Measurements from ENCODE around the gene APP.
"Not testable (repeated sequence)": the region's sequence is repeated elsewhere in the genome, so short reads cannot be mapped to it uniquely, and the experiment has no call there.

Gene APP

GRCh38 chr21:26025536-26026512 is 144.7 kb downstream of the APP start:
- H3K36me3 ChIP-seq (ENCODE audit: insufficient read depth, low read length), result peaks cover 10% of the 10 kb centered on the region; the same call in 1 of the 2 replicates
- H3K27ac ChIP-seq (ENCODE audit: low read depth, low read length), result no peak overlapping the region
- H3K79me2 ChIP-seq (ENCODE audit: control insufficient read depth, insufficient read depth, low read length, unreplicated experiment), result peaks cover 12% of the 10 kb centered on the region
- no peaks in the 10 kb centered on the region for H3K4me1 ChIP-seq (ENCODE audit: control insufficient read depth, insufficient read depth, low read length, unreplicated experiment)
- H3K4me3 ChIP-seq (ENCODE audit: low read depth, low read length), result no peak overlapping the region
- H2AFZ ChIP-seq (ENCODE audit: low read length, unreplicated experiment), result no peak overlapping the region
- H3K27me3 ChIP-seq (ENCODE audit: insufficient read depth, low read length), result no peaks in the 10 kb centered on the region

- not testable (repeated sequence) for H2AFZ ChIP-seq (ENCODE audit: low read length, unreplicated experiment); H3K27ac ChIP-seq (ENCODE audit: low read depth, low read length); H3K79me2 ChIP-seq (ENCODE audit: control insufficient read depth, insufficient read depth, low read length, unreplicated experiment); H3K4me1 ChIP-seq (ENCODE audit: control insufficient read depth, insufficient read depth, low read length, unreplicated experiment); H3K4me3 ChIP-seq (ENCODE audit: low read depth, low read length); H3K27me3 ChIP-seq (ENCODE audit: insufficient read depth, low read length)
- H3K36me3 ChIP-seq (ENCODE audit: insufficient read depth, low read length), result peaks cover 15% of the 10 kb centered on the region
Observed at GRCh38 chr21:26023406-26023805, 147.2 kb downstream of the APP start.

DNA sequence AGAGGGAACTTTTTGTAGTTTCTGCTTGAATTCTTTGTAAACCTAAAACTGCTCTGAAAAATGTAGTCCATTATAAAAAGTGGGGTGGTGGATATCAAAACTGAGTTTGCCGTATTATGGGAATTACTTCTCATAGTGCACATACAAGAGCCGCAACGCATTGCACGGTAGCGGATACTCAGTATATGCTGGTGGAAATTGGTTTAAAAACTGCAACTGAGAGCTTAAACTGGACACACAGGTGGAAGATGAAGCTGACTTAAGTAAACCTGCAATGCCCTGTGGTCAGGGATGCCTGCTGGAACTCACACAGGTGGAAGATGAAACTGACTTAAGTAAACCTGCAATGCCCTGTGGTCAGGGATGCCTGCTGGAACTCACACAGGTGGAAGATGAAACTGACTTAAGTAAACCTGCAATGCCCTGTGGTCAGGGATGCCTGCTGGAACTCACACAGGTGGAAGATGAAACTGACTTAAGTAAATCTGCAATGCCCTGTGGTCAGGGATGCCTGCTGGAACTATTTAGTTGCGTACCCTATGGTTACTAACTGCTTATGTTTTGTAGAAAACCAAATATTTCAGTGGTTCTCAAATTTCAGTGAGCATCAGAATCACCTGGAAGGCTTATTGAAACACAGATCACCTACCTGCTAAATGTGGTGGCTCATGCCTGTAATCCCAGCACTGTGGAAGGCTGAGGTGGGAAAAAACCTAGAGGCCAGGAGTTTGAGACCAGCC is 147.8 kb downstream of the APP start:
- H3K27ac ChIP-seq (ENCODE audit: low read depth, low read length); H3K4me3 ChIP-seq (ENCODE audit: low read depth, low read length); H2AFZ ChIP-seq (ENCODE audit: low read length, unreplicated experiment); H3K27me3 ChIP-seq (ENCODE audit: insufficient read depth, low read length); H3K4me1 ChIP-seq (ENCODE audit: control insufficient read depth, insufficient read depth, low read length, unreplicated experiment); H3K79me2 ChIP-seq (ENCODE audit: control insufficient read depth, insufficient read depth, low read length, unreplicated experiment): not testable (repeated sequence)
- H3K36me3 ChIP-seq (ENCODE audit: insufficient read depth, low read length), result peaks cover 15% of the 10 kb centered on the region

DNA sequence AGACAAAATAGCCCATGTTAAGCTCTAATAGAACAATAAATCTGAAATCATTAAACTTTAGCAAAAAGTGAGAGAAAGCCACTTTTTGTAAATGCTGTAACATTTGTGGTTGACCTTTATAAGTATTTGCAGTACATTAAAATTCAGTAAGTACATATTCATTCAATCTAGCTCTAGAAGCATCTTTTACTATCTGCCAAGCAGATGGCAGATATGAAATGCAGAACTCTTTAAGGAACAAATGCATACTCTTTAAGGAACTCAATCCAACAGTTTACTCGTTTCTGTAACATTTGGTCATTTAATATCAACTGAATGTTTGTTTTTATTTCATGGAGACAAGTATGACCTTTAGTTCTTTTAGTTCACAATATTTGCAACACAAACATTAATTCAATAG is 150.1 kb downstream of the APP start:
- H2AFZ ChIP-seq (ENCODE audit: low read length, unreplicated experiment), result no peak overlapping the region
- H3K36me3 ChIP-seq (ENCODE audit: insufficient read depth, low read length), result peaks cover 15% of the 10 kb centered on the region
- no peaks in the 10 kb centered on the region for H3K4me1 ChIP-seq (ENCODE audit: control insufficient read depth, insufficient read depth, low read length, unreplicated experiment)
- no peak overlapping the region for H3K4me3 ChIP-seq (ENCODE audit: low read depth, low read length)
- H3K27me3 ChIP-seq (ENCODE audit: insufficient read depth, low read length), result no peaks in the 10 kb centered on the region
- peaks cover 4% of the 10 kb centered on the region for H3K79me2 ChIP-seq (ENCODE audit: control insufficient read depth, insufficient read depth, low read length, unreplicated experiment)
- H3K27ac ChIP-seq (ENCODE audit: low read depth, low read length), result no peak overlapping the region

DNA sequence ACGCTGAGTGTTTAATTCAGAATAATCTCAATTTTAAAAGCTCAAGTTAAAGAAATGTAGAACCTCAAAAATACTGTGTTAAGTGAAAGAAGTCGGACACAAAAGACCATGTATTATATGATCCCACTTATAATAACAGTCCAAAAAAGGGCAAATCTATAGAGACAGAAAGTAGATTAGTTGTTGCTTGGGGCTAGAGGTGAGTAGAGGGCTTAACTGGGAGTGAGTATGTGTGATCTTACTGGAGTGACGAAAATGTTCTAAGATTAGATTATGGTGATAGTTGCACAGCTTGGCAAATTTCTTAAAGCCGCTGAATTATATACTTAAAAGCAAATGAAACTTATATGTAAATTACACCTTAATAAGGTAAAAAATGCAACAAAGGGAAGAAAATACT is 150.5 kb downstream of the APP start:
- H3K27ac ChIP-seq (ENCODE audit: low read depth, low read length), result no peak overlapping the region
- H2AFZ ChIP-seq (ENCODE audit: low read length, unreplicated experiment), result no peak overlapping the region
- H3K4me3 ChIP-seq (ENCODE audit: low read depth, low read length), result no peak overlapping the region
- H3K36me3 ChIP-seq (ENCODE audit: insufficient read depth, low read length), result peaks cover 15% of the 10 kb centered on the region
- H3K4me1 ChIP-seq (ENCODE audit: control insufficient read depth, insufficient read depth, low read length, unreplicated experiment), result no peaks in the 10 kb centered on the region
- no peaks in the 10 kb centered on the region for H3K27me3 ChIP-seq (ENCODE audit: insufficient read depth, low read length)
- H3K79me2 ChIP-seq (ENCODE audit: control insufficient read depth, insufficient read depth, low read length, unreplicated experiment), result peaks cover 2% of the 10 kb centered on the region

GRCh38 chr21:26019236-26019635 is 151.3 kb downstream of the APP start:
- H3K27ac ChIP-seq (ENCODE audit: low read depth, low read length), result no peak overlapping the region
- no peaks in the 10 kb centered on the region for H3K27me3 ChIP-seq (ENCODE audit: insufficient read depth, low read length)
- H3K4me1 ChIP-seq (ENCODE audit: control insufficient read depth, insufficient read depth, low read length, unreplicated experiment), result no peaks in the 10 kb centered on the region
- no peak overlapping the region for H2AFZ ChIP-seq (ENCODE audit: low read length, unreplicated experiment)
- peaks cover 15% of the 10 kb centered on the region for H3K36me3 ChIP-seq (ENCODE audit: insufficient read depth, low read length)
- no peaks in the 10 kb centered on the region for H3K79me2 ChIP-seq (ENCODE audit: control insufficient read depth, insufficient read depth, low read length, unreplicated experiment)
- no peak overlapping the region for H3K4me3 ChIP-seq (ENCODE audit: low read depth, low read length)

DNA sequence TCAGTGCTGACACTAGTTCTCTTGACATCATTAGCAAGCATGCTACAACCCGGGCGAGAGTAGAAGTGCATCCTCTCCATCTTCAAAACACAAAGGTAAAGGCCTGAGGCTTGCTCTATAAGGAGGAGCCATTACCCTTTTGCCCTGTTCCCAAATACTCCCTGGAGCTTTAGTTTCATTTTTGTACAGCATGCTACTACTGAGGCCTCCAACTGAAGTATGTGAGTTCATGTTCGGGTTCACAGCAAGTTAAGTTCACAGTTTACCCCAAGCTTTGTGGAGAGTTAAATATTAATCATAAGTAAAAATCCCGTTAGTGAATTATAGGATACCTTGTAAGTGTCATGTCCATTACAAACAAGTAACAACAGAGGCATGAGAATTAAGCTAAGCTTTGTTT is 156.6 kb downstream of the APP start:
- no peak overlapping the region for H3K4me3 ChIP-seq (ENCODE audit: low read depth, low read length)
- no peak overlapping the region for H2AFZ ChIP-seq (ENCODE audit: low read length, unreplicated experiment)
- H3K27me3 ChIP-seq (ENCODE audit: insufficient read depth, low read length), result no peaks in the 10 kb centered on the region
- H3K36me3 ChIP-seq (ENCODE audit: insufficient read depth, low read length), result no peaks in the 10 kb centered on the region
- H3K4me1 ChIP-seq (ENCODE audit: control insufficient read depth, insufficient read depth, low read length, unreplicated experiment), result no peaks in the 10 kb centered on the region
- no peak overlapping the region for H3K27ac ChIP-seq (ENCODE audit: low read depth, low read length)
- H3K79me2 ChIP-seq (ENCODE audit: control insufficient read depth, insufficient read depth, low read length, unreplicated experiment), result no peaks in the 10 kb centered on the region

- H3K27ac ChIP-seq (ENCODE audit: low read depth, low read length); H2AFZ ChIP-seq (ENCODE audit: low read length, unreplicated experiment); H3K27me3 ChIP-seq (ENCODE audit: insufficient read depth, low read length); H3K36me3 ChIP-seq (ENCODE audit: insufficient read depth, low read length); H3K4me1 ChIP-seq (ENCODE audit: control insufficient read depth, insufficient read depth, low read length, unreplicated experiment); H3K4me3 ChIP-seq (ENCODE audit: low read depth, low read length); H3K79me2 ChIP-seq (ENCODE audit: control insufficient read depth, insufficient read depth, low read length, unreplicated experiment): not testable (repeated sequence)
Observed at GRCh38 chr21:26012482-26012881, 158.1 kb downstream of the APP start.

DNA sequence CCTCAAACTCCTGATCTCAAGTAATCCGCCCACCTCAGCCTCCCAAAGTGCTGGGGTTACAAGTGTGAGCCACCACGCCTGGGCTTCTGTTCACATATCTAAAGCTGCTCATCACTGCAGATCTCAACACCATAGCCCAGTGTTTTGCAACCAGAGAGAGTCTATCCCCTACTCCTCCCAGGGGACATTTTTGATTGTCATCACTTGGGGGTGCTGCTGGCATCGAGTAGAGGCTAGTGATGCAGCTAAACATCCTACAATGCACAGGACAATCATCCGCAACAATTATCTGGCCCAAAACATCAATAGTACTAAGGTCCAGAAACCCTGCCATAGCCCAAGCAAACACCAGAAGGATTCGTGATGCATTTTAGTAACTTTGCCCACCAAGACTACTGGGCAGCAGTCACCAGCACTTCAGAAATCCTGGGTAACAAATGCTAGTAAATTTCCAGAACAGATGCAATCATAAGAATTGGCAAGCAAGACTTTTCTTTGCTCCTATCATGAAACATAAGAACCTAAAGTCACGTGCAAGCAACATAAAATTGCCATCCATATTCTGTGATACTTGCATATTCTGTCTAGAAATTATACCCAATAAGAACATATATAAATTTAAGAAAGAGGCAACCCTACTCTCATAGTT is 159.2 kb downstream of the APP start:
- H3K27me3 ChIP-seq (ENCODE audit: insufficient read depth, low read length), result no peaks in the 10 kb centered on the region
- H3K36me3 ChIP-seq (ENCODE audit: insufficient read depth, low read length), result no peaks in the 10 kb centered on the region
- no peaks in the 10 kb centered on the region for H3K79me2 ChIP-seq (ENCODE audit: control insufficient read depth, insufficient read depth, low read length, unreplicated experiment)
- H3K4me1 ChIP-seq (ENCODE audit: control insufficient read depth, insufficient read depth, low read length, unreplicated experiment), result no peaks in the 10 kb centered on the region
- H3K27ac ChIP-seq (ENCODE audit: low read depth, low read length), result no peak overlapping the region
- no peak overlapping the region for H2AFZ ChIP-seq (ENCODE audit: low read length, unreplicated experiment)
- H3K4me3 ChIP-seq (ENCODE audit: low read depth, low read length), result no peak overlapping the region

GRCh38 chr21:26007951-26008498 is 162.5 kb downstream of the APP start:
- no peak overlapping the region for H2AFZ ChIP-seq (ENCODE audit: low read length, unreplicated experiment)
- H3K36me3 ChIP-seq (ENCODE audit: insufficient read depth, low read length), result no peaks in the 10 kb centered on the region
- H3K4me3 ChIP-seq (ENCODE audit: low read depth, low read length), result no peak overlapping the region
- no peak overlapping the region for H3K27ac ChIP-seq (ENCODE audit: low read depth, low read length)
- no peaks in the 10 kb centered on the region for H3K4me1 ChIP-seq (ENCODE audit: control insufficient read depth, insufficient read depth, low read length, unreplicated experiment)
- H3K27me3 ChIP-seq (ENCODE audit: insufficient read depth, low read length), result no peaks in the 10 kb centered on the region
- peaks cover 3% of the 10 kb centered on the region for H3K79me2 ChIP-seq (ENCODE audit: control insufficient read depth, insufficient read depth, low read length, unreplicated experiment)

Measured in ACC112 (cell line).